Measurements from ENCODE around the gene MAST4. TPM values are rescaled to one million over a fixed set of nuclear protein-coding genes. Genes with fewer than 3 reads are reported as not detected.
"Not testable (repeated sequence)": the region's sequence is repeated elsewhere in the genome, so short reads cannot be mapped to it uniquely, and the experiment has no call there.

Gene MAST4
- total and polyA plus RNA-seq, 2 donors = 17.0 to 18.8 TPM

GRCh38 chr5:66812291-66812690, 216.1 kb downstream of the MAST4 start:
- Histone ChIP-seq H3K4me1 (ENCODE audit: control insufficient read depth in 2 of 2, insufficient read depth in 2 of 2, low read length in 2 of 2) (no peaks in the 10 kb centered on the region), H3K9me3 (ENCODE audit: control insufficient read depth in 2 of 2, insufficient read depth in 1 of 2, low read length in 1 of 2) (no peaks in the 10 kb centered on the region), H3K36me3 (ENCODE audit: control insufficient read depth in 2 of 2, insufficient read depth in 2 of 2, low read length in 1 of 2) (no peaks in the 10 kb centered on the region), H3K27me3 (ENCODE audit: control insufficient read depth in 2 of 2, insufficient read depth in 1 of 2, low read length in 1 of 2) (no peaks in the 10 kb centered on the region), H3K27ac (ENCODE audit: low read depth in 1 of 2, low read length in 1 of 2) (no peak overlapping the region), H3K4me3 (ENCODE audit: low read length in 2 of 2) (no peak overlapping the region)
- DNase-seq (ENCODE audit: low read depth in 6 of 9, low spot score in 9 of 9) = no peak
- 98% methylated on average over 8 of the region's 8 CpGs for WGBS

DNA sequence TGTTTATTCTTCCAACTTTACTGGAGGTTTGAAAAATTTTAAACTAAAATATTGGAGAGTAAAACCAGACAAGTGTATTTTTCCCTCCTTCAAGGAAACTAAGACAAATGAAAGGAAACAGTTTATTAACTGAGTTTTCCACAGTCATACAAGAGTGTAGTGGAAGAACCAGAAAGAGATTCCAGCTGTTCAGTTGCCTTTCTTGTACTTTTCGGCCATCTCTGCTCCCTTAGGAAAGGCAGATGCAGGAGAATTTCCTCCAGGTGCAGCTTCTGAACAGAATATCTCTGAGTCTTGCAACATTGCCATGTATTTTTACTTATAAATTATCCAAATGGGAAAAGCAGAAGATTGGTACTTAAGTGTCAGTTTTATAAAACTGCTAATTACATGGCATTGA, 217.1 kb downstream of the MAST4 start:
- Histone ChIP-seq H3K4me3 (ENCODE audit: low read length in 2 of 2) (no peak overlapping the region), H3K4me1 (ENCODE audit: control insufficient read depth in 2 of 2, insufficient read depth in 2 of 2, low read length in 2 of 2) (no peaks in the 10 kb centered on the region), H3K27ac (ENCODE audit: low read depth in 1 of 2, low read length in 1 of 2) (no peak overlapping the region), H3K9me3 (ENCODE audit: control insufficient read depth in 2 of 2, insufficient read depth in 1 of 2, low read length in 1 of 2) (no peaks in the 10 kb centered on the region), H3K36me3 (ENCODE audit: control insufficient read depth in 2 of 2, insufficient read depth in 2 of 2, low read length in 1 of 2) (no peaks in the 10 kb centered on the region), H3K27me3 (ENCODE audit: control insufficient read depth in 2 of 2, insufficient read depth in 1 of 2, low read length in 1 of 2) (no peaks in the 10 kb centered on the region)
- 95% methylated on average over 1 of the region's 1 CpG for WGBS
- no peak for DNase-seq (ENCODE audit: low read depth in 6 of 9, low spot score in 9 of 9)

GRCh38 chr5:66814146-66814991, 218.2 kb downstream of the MAST4 start:
- peak in 7 of 9 donors; percentile 25 to 75 (median 43) for DNase-seq (ENCODE audit: low read depth in 6 of 9, low spot score in 9 of 9)
- Histone ChIP-seq H3K9me3 (ENCODE audit: control insufficient read depth in 2 of 2, insufficient read depth in 1 of 2, low read length in 1 of 2) (no peaks in the 10 kb centered on the region), H3K4me1 (ENCODE audit: control insufficient read depth in 2 of 2, insufficient read depth in 2 of 2, low read length in 2 of 2) (no peaks in the 10 kb centered on the region), H3K27ac (ENCODE audit: low read depth in 1 of 2, low read length in 1 of 2) (no peak overlapping the region), H3K36me3 (ENCODE audit: control insufficient read depth in 2 of 2, insufficient read depth in 2 of 2, low read length in 1 of 2) (no peaks in the 10 kb centered on the region), H3K27me3 (ENCODE audit: control insufficient read depth in 2 of 2, insufficient read depth in 1 of 2, low read length in 1 of 2) (no peaks in the 10 kb centered on the region), H3K4me3 (ENCODE audit: low read length in 2 of 2) (no peak overlapping the region)
- 61% methylated on average over 6 of the region's 6 CpGs for WGBS

- Histone ChIP-seq H3K9me3 (ENCODE audit: control insufficient read depth in 2 of 2, insufficient read depth in 1 of 2, low read length in 1 of 2) (no peaks in the 10 kb centered on the region), H3K4me3 (ENCODE audit: low read length in 2 of 2) (no peak overlapping the region), H3K27me3 (ENCODE audit: control insufficient read depth in 2 of 2, insufficient read depth in 1 of 2, low read length in 1 of 2) (no peaks in the 10 kb centered on the region), H3K36me3 (ENCODE audit: control insufficient read depth in 2 of 2, insufficient read depth in 2 of 2, low read length in 1 of 2) (no peaks in the 10 kb centered on the region), H3K4me1 (ENCODE audit: control insufficient read depth in 2 of 2, insufficient read depth in 2 of 2, low read length in 2 of 2) (peaks cover 4 to 12% of the 10 kb centered on the region in 2 donors), H3K27ac (ENCODE audit: low read depth in 1 of 2, low read length in 1 of 2) (no peak overlapping the region)
- whole genome bisulfite sequencing = 99% methylated on average over 5 of the region's 5 CpGs
- DNase-seq (ENCODE audit: low read depth in 6 of 9, low spot score in 9 of 9) = no peak
Observed at GRCh38 chr5:66818304-66818934, 222.2 kb downstream of the MAST4 start.

- no peaks in the 10 kb centered on the region for H3K9me3 ChIP-seq (ENCODE audit: control insufficient read depth in 2 of 2, insufficient read depth in 1 of 2, low read length in 1 of 2)
- H3K4me3 ChIP-seq (ENCODE audit: low read length in 2 of 2) = no peak overlapping the region
- H3K27me3 ChIP-seq (ENCODE audit: control insufficient read depth in 2 of 2, insufficient read depth in 1 of 2, low read length in 1 of 2) = no peaks in the 10 kb centered on the region
- H3K4me1 ChIP-seq (ENCODE audit: control insufficient read depth in 2 of 2, insufficient read depth in 2 of 2, low read length in 2 of 2) = peaks cover 4 to 12% of the 10 kb centered on the region in 2 donors
- no peaks in the 10 kb centered on the region for H3K36me3 ChIP-seq (ENCODE audit: control insufficient read depth in 2 of 2, insufficient read depth in 2 of 2, low read length in 1 of 2)
- no peak overlapping the region for H3K27ac ChIP-seq (ENCODE audit: low read depth in 1 of 2, low read length in 1 of 2)
- whole genome bisulfite sequencing = 90% methylated on average over 4 of the region's 4 CpGs
- DNase-seq (ENCODE audit: low read depth in 6 of 9, low spot score in 9 of 9) = peak in 1 of 9 donors; percentile 34
Observed at GRCh38 chr5:66818935-66819328, 222.7 kb downstream of the MAST4 start.

DNA sequence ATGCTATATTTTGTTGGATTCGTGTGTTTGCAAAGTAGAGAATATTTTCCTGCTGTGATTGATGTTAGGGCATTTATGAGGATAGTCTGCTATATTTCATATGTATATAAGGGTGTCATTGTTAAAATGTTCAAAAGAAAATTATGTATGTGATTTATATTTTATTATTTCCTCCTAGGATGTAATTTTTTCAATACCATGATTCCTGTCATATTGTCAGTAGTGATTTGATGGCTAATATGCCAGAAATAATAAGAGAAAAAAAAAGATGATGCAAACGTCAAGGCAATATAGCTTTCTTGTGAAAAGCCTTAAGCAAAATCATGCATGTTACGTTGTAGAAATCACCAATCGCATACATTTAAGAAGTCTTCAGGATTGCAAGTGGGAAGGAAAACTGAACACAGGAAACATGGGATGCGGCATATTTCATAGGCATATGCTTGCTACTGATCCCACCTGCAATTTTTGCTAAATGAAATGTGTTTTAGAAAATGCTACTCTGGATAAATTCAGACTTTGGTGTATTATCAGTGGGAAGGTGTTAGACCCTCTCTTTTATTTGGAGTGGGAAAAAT, 224.5 kb downstream of the MAST4 start:
- Histone ChIP-seq H3K36me3 (ENCODE audit: control insufficient read depth in 2 of 2, insufficient read depth in 2 of 2, low read length in 1 of 2) (no peaks in the 10 kb centered on the region), H3K27me3 (ENCODE audit: control insufficient read depth in 2 of 2, insufficient read depth in 1 of 2, low read length in 1 of 2) (no peaks in the 10 kb centered on the region), H3K27ac (ENCODE audit: low read depth in 1 of 2, low read length in 1 of 2) (no peak overlapping the region), H3K4me1 (ENCODE audit: control insufficient read depth in 2 of 2, insufficient read depth in 2 of 2, low read length in 2 of 2) (peaks cover 4 to 12% of the 10 kb centered on the region in 2 donors), H3K9me3 (ENCODE audit: control insufficient read depth in 2 of 2, insufficient read depth in 1 of 2, low read length in 1 of 2) (no peaks in the 10 kb centered on the region), H3K4me3 (ENCODE audit: low read length in 2 of 2) (no peak overlapping the region)
- no peak for DNase-seq (ENCODE audit: low read depth in 6 of 9, low spot score in 9 of 9)
- WGBS = 98% methylated on average over 5 of the region's 5 CpGs

- H3K4me3 ChIP-seq (ENCODE audit: low read length in 2 of 2) = no peak overlapping the region
- no peaks in the 10 kb centered on the region for H3K36me3 ChIP-seq (ENCODE audit: control insufficient read depth in 2 of 2, insufficient read depth in 2 of 2, low read length in 1 of 2)
- peaks cover 4 to 12% of the 10 kb centered on the region in 2 donors for H3K4me1 ChIP-seq (ENCODE audit: control insufficient read depth in 2 of 2, insufficient read depth in 2 of 2, low read length in 2 of 2)
- no peaks in the 10 kb centered on the region for H3K27me3 ChIP-seq (ENCODE audit: control insufficient read depth in 2 of 2, insufficient read depth in 1 of 2, low read length in 1 of 2)
- peak overlapping the region in 1 of 2 donors; percentile 64 for H3K27ac ChIP-seq (ENCODE audit: low read depth in 1 of 2, low read length in 1 of 2)
- no peaks in the 10 kb centered on the region for H3K9me3 ChIP-seq (ENCODE audit: control insufficient read depth in 2 of 2, insufficient read depth in 1 of 2, low read length in 1 of 2)
- peak in 1 of 9 donors; percentile 35 for DNase-seq (ENCODE audit: low read depth in 6 of 9, low spot score in 9 of 9)
- 41% methylated on average over 4 of the region's 4 CpGs for WGBS
Observed at GRCh38 chr5:66821688-66822429, 225.7 kb downstream of the MAST4 start.

DNA sequence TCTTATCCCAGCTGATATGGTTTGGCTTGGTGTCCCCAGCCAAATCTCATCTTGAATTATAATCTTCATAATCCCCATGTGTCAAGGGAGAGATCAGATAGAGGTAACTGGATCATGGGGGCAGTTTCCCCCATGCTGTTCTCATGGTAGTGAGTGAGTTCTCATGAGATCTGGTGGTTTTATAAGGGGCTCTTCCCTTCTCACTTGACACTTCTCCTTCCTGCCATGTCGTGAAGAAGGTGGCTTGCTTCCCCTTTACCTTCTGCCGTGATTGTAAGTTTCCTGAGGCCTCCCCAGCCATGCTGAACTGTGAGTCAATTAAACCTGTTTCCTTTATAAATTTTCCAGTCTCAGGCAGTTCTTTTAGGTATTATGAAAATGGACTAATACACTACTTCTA, 226.7 kb downstream of the MAST4 start:
- not testable (repeated sequence) for H3K36me3 ChIP-seq (ENCODE audit: control insufficient read depth in 2 of 2, insufficient read depth in 2 of 2, low read length in 1 of 2); H3K27me3 ChIP-seq (ENCODE audit: control insufficient read depth in 2 of 2, insufficient read depth in 1 of 2, low read length in 1 of 2); H3K27ac ChIP-seq (ENCODE audit: low read depth in 1 of 2, low read length in 1 of 2); H3K9me3 ChIP-seq (ENCODE audit: control insufficient read depth in 2 of 2, insufficient read depth in 1 of 2, low read length in 1 of 2); H3K4me3 ChIP-seq (ENCODE audit: low read length in 2 of 2); DNase-seq (ENCODE audit: low read depth in 6 of 9, low spot score in 9 of 9)
- H3K4me1 ChIP-seq (ENCODE audit: control insufficient read depth in 2 of 2, insufficient read depth in 2 of 2, low read length in 2 of 2) = peaks cover 8 to 18% of the 10 kb centered on the region in 2 donors
- 65% methylated on average over 2 of the region's 2 CpGs for WGBS
